VCaP (cell line): ENCODE results near the gene DNAI2.

ENCODE experiments used
- H3K27ac ChIP-seq: fragments of 450-650 bp; 2 replicates; pipeline ENCODE4 v1.5.1; 2017
- TF ChIP-seq, protein P1 (sequence below): fragments of 450-650 bp; conservative IDR thresholded peaks from 2 replicates; pipeline ENCODE4 v1.5.1; 2017; ENCODE audit warnings: mild to moderate bottlenecking, moderate library complexity

Gene DNAI2

DNA sequence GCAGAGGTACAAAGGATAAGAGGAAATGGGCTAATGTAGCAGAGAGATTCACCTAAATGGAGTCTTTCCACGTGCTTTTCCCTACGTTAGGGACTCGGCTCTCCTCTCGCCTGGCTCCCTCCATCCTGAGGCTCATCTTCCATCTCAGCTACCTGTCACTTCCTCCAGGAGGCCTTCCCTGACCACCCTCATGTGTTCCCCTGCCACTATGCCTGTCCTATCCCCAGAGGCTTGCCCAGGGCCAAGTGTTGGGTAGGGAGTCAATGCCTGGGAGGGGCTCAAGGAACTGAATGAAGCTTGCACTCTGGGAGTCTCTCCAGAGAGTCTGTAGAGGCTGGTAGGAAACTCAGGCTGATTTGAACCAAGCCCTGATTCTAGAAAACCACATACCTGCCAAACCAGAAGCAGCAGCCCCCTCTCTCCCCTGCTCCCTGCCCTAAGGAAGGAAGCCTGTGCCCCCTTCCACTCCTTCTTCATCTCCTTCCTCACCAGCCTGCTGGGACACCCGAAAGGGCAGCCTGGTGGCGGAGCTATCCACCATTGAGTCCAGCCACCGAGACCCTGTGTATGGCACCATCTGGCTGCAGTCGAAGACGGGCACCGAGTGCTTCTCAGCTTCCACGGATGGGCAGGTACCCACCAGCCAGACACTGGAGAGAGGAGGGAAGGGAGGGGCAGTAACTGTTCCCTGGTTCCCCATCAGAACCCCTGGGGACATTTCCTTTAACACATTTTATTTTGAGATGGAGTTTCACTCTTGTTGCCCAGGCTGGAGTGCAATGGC is 25.4 kb downstream of the DNAI2 start:
- TF ChIP-seq, protein P1, sequence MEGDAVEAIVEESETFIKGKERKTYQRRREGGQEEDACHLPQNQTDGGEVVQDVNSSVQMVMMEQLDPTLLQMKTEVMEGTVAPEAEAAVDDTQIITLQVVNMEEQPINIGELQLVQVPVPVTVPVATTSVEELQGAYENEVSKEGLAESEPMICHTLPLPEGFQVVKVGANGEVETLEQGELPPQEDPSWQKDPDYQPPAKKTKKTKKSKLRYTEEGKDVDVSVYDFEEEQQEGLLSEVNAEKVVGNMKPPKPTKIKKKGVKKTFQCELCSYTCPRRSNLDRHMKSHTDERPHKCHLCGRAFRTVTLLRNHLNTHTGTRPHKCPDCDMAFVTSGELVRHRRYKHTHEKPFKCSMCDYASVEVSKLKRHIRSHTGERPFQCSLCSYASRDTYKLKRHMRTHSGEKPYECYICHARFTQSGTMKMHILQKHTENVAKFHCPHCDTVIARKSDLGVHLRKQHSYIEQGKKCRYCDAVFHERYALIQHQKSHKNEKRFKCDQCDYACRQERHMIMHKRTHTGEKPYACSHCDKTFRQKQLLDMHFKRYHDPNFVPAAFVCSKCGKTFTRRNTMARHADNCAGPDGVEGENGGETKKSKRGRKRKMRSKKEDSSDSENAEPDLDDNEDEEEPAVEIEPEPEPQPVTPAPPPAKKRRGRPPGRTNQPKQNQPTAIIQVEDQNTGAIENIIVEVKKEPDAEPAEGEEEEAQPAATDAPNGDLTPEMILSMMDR, result no peak
- H3K27ac ChIP-seq, result no peak overlapping the region

DNA sequence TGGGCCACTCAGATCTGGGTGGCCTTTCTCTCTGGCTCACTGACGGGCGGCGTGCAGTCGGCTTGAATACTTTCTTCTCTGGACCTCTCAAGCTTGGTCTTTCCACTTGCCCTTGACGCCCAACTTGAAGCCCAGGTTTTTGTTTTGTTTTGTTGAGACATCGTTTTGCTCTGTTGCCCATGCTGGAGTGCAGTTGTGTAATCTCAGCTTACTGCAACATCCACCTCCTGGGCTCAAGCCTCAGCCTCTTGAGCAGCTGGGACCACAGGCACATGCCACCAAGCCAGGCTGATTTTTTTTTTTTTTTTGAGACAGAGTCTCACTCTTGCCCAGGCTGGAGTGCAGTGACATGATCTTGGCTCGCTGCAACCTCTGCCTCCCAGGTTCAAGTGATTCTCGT is 29.3 kb downstream of the DNAI2 start:
- H3K27ac ChIP-seq, result no peak overlapping the region
- TF ChIP-seq, protein P1, result no peak

DNA sequence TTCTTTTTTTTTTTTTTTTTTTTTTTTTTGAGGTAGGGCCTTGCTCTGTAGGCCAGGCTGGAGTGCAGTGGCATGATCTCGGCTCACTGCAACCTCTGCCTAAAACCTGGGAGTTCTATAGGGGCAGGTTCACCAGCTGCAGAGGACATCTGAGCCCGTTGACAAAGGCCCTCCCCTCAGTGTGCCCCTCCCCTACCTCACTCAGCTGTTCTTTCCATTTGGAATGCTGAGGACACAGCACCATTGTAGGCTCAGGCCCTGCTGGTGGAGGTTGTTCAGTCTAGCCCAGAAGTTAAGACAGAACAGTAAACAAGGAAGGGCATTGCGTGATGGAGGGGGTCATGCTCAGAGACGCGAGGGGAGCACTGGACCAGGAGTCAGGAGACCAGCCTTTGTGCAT is 30.1 kb downstream of the DNAI2 start:
- no peak overlapping the region for H3K27ac ChIP-seq
- TF ChIP-seq, protein P1, result no peak

DNA sequence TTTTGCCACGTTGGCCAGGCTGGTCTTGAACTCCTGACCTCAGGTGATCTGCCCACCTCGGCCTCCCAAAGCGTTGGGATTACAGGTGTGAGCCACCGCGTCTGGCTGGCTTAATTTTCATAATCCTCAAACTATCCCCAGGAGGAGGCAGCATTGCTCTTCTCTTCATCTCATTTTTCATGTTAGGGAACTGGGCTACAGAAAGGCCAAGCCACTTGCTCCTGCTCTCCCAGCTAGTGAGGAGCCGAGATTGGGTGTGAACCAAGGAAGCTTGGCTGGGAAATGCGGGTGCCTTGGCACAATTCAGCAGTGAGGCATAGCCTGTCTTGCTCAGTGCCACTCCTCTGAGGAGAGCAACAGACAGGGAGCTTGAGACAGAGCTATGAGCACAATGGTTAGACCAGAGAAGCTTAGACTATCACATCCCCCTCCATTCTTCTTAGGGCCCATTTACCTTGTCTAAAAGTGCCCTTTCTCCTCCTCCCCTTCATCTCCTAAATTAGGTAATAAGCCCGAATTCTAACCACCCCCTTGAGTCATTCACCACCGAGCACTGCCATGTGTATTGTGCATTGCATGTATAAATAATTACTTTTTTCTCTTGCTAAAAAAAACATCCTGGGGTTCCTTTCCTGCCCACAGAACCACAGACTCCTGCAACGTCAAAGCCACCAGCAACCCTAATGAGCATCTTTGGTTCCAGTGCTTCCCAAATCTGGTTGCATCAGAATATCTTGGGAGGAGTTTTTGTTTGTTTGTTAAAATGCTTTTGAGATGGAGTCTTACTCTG is 32.0 kb downstream of the DNAI2 start:
- TF ChIP-seq, protein P1, result no peak
- no peak overlapping the region for H3K27ac ChIP-seq

DNA sequence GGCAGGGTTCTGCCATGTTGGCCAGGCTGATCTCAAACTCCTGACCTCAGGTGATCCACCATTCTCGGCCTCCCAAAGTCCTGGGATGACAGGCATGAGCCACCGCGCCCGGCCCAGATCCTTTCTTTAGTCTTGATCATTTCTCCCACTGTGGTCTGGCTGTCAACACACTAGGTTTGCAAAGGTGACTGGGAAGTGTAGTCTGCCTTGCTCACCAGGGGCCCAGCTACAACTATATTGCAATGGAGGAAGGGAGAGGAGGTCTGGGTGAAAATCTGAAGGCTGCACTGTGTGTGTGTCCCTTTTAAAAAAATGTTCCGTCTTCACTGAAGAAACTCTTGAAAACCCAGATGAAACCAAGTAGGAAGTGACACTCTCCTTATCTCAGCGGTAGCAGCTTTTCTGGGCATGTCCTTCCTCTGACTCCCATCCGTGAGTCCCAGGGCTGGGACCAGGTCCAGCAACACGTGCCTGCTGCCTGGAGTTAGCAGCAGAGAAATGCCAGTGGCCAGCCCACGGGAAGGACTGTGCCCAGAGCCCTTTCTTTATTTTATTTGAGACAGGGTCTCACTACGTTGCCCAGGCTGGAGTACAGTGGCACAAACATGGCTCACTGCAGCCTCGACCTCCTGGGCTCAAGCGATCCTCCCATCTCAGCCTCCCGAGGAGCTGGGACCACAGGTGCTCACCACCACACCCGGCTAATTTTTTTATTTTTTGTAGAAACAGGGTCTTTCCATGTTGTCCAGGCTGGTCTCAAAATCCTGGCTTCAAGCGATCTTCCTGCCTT is 34.1 kb downstream of the DNAI2 start:
- H3K27ac ChIP-seq, result no peak overlapping the region
- TF ChIP-seq, protein P1, result no peak

DNA sequence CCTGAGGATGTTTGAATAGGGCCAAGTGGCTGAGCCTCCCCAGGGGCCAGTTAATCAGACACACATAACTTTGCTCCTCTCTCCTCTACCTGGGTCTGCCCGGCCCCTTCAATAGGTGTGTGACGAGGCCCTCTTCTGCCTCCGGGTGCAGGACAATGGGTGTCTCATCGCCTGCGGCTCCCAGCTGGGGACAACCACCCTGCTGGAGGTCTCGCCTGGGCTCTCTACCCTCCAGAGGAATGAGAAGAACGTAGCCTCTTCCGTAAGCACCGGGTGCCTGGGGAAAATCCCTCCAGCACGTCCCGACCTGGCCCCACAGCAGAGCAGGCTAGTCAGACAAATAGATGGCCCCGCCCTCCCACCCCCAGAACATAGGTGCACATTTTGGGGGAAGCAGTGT is 35.9 kb downstream of the DNAI2 start:
- H3K27ac ChIP-seq, result no peak overlapping the region
- TF ChIP-seq, protein P1, result no peak

DNA sequence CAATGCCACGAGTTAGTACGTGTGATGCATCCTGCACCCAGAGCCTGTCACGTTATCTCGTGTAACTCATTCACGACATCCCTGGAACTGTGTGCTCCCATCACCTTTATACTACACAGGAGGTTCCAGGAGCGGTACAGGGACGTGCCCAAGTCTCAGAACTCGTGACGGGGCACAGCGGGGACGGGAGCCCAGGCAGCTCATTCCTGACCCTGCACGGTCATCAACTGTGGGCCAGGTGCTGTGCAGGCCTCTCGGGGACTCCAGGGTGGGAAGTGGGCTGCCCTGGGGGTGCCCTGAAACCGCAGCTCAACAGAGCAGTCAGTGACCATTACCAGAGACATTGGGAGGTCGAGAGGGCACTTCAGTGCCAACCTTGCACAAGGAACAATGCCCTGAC is 40.8 kb downstream of the DNAI2 start:
- no peak overlapping the region for H3K27ac ChIP-seq
- TF ChIP-seq, protein P1, result no peak
